Stimulated activated CD4-positive, alpha-beta T cell treated with anti-CD3 and anti-CD28 coated beads, Interleukin-4, amount 100 ng/mL, for 1 hour (primary cell): ENCODE results near the gene SERPINA4.

Experiments
- DNase-seq: peaks from one replicate; pipeline ENCODE4 v3.0.0-alpha.2; 2020

Gene SERPINA4

GRCh38 chr14:94617988-94618822 lies 57.0 kb downstream of the SERPINA4 start:
- no peak for DNase-seq

- no peak for DNase-seq
These were observed 58.1 kb downstream of the SERPINA4 start for GRCh38 chr14:94619297-94619696.
